Parathyroid adenoma (tissue), 2 donors: ENCODE results near the gene BRME1.
"Not testable (repeated sequence)": the region's sequence is repeated elsewhere in the genome, so short reads cannot be mapped to it uniquely, and the experiment has no call there.

Source experiments
- H2AFZ ChIP-seq: fragments of 300-600 bp; sonication (generic); one replicate; pipeline ENCODE4 v1.7.0; 2017; ENCODE audit warnings: antibody characterized with exemption, mild to moderate bottlenecking
- H3K27ac ChIP-seq: fragments of 300-600 bp; sonication (generic); one replicate; pipeline ENCODE4 v1.7.0; 2017
- H3K27me3 ChIP-seq: fragments of 300-600 bp; sonication (generic); one replicate; pipeline ENCODE4 v1.7.0; 2017; ENCODE audit warnings: low read length; ENCODE audit not compliant: control insufficient read depth, insufficient read depth
- H3K36me3 ChIP-seq: fragments of 300-600 bp; sonication (generic); one replicate; pipeline ENCODE4 v1.7.0; 2017; ENCODE audit warnings: low read length; ENCODE audit not compliant: control insufficient read depth, insufficient read depth
- H3K4me1 ChIP-seq: fragments of 300-600 bp; sonication (generic); one replicate; pipeline ENCODE4 v1.7.0; 2017; ENCODE audit warnings: control low read depth
- H3K4me2 ChIP-seq: fragments of 300-600 bp; sonication (generic); one replicate; pipeline ENCODE4 v1.7.0; 2017; ENCODE audit warnings: low read length
- H3K4me3 ChIP-seq: fragments of 300-600 bp; sonication (generic); one replicate; pipeline ENCODE4 v1.7.0; 2017; ENCODE audit warnings: low read depth, low read length
- H3K79me2 ChIP-seq: fragments of 300-600 bp; sonication (generic); one replicate; pipeline ENCODE4 v1.7.0; 2017; ENCODE audit warnings: control low read depth
- H3K9ac ChIP-seq: fragments of 300-600 bp; sonication (generic); one replicate; pipeline ENCODE4 v1.7.0; 2017; ENCODE audit warnings: mild to moderate bottlenecking
- H3K9me3 ChIP-seq: fragments of 300-600 bp; sonication (generic); one replicate; pipeline ENCODE4 v1.7.0; 2017; ENCODE audit warnings: low read length; ENCODE audit not compliant: control insufficient read depth
- TF ChIP-seq, protein P1 (sequence below): fragments of 300-600 bp; sonication (generic); IDR thresholded peaks from one replicate; pipeline ENCODE4 v1.7.0; 2017; ENCODE audit warnings: antibody characterized with exemption, mild to moderate bottlenecking
- donor health status: primary hyperparathyroidism.

The BRME1 gene

DNA sequence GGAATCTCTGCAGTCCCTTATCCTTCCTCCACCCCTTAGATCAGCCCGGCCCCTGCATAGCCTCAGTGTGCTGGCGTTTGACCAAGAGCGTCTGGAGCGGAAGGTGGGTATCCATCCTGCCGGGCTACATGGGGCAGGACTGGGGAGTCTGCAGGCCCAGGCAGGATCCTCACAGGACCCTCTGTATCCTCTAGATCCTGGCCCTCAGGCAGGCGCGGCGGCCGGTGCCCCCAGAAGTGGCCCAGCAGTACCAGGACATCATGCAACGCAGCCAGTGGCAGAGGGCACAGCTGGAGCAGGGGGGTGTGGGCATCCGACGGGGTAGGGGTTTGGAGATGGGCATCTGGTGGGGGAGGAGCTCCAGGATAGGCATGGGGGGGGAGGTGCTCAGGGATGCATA is 23.4 kb upstream of the BRME1 start:
- no peak overlapping the region for H3K9ac ChIP-seq
- no peak overlapping the region for H3K4me2 ChIP-seq
- no peak overlapping the region for H2AFZ ChIP-seq
- H3K4me1 ChIP-seq = no peaks in the 10 kb centered on the region
- TF ChIP-seq, protein P1, sequence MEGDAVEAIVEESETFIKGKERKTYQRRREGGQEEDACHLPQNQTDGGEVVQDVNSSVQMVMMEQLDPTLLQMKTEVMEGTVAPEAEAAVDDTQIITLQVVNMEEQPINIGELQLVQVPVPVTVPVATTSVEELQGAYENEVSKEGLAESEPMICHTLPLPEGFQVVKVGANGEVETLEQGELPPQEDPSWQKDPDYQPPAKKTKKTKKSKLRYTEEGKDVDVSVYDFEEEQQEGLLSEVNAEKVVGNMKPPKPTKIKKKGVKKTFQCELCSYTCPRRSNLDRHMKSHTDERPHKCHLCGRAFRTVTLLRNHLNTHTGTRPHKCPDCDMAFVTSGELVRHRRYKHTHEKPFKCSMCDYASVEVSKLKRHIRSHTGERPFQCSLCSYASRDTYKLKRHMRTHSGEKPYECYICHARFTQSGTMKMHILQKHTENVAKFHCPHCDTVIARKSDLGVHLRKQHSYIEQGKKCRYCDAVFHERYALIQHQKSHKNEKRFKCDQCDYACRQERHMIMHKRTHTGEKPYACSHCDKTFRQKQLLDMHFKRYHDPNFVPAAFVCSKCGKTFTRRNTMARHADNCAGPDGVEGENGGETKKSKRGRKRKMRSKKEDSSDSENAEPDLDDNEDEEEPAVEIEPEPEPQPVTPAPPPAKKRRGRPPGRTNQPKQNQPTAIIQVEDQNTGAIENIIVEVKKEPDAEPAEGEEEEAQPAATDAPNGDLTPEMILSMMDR = no peak
- no peaks in the 10 kb centered on the region for H3K36me3 ChIP-seq
- H3K27ac ChIP-seq = no peak overlapping the region
- H3K79me2 ChIP-seq = no peaks in the 10 kb centered on the region
- H3K4me3 ChIP-seq = no peak overlapping the region
- no peaks in the 10 kb centered on the region for H3K27me3 ChIP-seq
- no peaks in the 10 kb centered on the region for H3K9me3 ChIP-seq

DNA sequence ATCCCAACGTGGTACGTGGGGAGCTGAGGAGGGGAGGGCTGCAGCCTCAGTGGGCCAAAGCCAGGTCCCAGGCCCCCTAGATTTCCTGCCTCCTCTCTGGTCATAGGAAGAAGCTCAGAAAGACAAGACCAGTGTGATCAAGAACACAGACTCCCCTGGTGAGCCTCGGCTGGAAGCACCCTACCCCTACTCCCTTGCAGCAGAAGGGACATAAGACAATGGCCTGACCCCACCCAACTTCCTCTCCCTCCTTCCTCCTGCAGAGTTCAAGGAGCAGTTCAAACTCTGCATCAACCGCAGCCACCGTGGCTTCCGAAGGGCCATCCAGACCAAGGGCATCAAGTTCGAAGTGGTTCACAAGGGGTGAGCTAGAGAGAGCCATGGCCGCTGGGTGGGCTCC is 20.8 kb upstream of the BRME1 start:
- H3K4me3 ChIP-seq = no peak overlapping the region
- no peak overlapping the region for H3K27ac ChIP-seq
- no peaks in the 10 kb centered on the region for H3K9me3 ChIP-seq
- H3K4me1 ChIP-seq = no peaks in the 10 kb centered on the region
- no peaks in the 10 kb centered on the region for H3K27me3 ChIP-seq
- no peaks in the 10 kb centered on the region for H3K79me2 ChIP-seq
- no peak overlapping the region for H3K4me2 ChIP-seq
- H2AFZ ChIP-seq = no peak overlapping the region
- H3K9ac ChIP-seq = no peak overlapping the region
- TF ChIP-seq, protein P1 = no peak
- H3K36me3 ChIP-seq = no peaks in the 10 kb centered on the region

DNA sequence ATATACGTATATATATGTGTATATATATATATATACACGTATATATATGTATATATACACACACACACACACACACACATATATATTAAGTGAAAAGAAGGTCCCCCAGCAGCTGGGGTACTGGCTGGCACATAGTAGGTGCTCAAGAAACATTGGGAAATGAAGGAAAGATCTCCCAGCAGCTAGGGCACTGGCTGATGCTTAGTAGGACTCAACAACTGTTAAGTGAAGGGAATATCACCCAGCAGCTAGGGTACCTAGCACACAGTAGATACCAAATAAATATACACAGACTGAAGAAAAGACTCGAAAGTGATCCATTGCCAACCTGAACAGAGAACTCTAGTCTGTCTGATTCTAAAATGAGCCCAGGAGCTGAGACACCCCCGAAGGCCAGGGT is 20.1 kb upstream of the BRME1 start:
- Histone ChIP-seq H3K4me2 (no peak overlapping the region), H3K9me3 (no peaks in the 10 kb centered on the region), H3K4me3 (no peak overlapping the region), H3K36me3 (no peaks in the 10 kb centered on the region), H3K27me3 (no peaks in the 10 kb centered on the region), H3K27ac (no peak overlapping the region), H2AFZ (no peak overlapping the region), H3K4me1 (no peaks in the 10 kb centered on the region), H3K9ac (no peak overlapping the region), H3K79me2 (no peaks in the 10 kb centered on the region)
- TF ChIP-seq, protein P1 = no peak

DNA sequence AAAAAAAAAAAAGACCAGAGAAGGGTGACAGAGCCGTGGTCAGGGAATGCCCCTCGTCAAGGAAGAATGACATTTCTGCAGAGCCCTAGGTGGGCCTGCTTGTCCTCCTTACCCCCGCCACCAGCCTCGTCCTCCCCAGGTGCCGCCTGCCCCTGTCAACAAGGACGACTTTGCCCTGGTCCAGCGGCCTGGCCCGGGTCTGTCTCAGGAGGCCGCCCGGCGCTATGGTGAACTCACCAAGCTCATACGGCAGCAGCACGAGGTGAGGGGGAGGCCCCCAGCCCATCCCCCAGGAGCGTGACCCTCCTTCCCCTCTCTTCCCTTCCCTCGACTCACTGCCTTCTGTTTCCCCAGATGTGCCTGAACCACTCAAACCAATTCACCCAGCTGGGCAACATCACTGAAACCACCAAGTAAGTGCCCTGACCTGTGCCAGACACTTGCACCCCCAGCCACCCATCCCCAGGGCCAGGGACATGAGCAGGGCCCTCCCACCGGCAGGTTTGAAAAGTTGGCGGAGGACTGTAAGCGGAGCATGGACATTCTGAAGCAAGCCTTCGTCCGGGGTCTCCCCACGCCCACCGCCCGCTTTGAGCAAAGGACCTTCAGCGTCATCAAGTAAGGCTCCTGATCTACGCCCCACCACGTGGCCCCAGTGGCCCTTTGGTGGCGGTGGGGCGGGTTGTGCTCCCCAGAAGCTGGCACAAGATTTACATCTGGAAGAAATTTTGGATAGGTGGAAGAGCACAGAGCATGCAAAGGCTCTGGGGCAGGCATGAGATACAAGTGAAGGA is 17.5 kb upstream of the BRME1 start:
- Histone ChIP-seq H3K4me1 (no peaks in the 10 kb centered on the region), H3K27ac (no peak overlapping the region), H3K4me3 (no peak overlapping the region), H3K9me3 (no peaks in the 10 kb centered on the region), H3K79me2 (no peaks in the 10 kb centered on the region), H3K9ac (no peak overlapping the region), H3K4me2 (no peak overlapping the region), H3K36me3 (no peaks in the 10 kb centered on the region), H2AFZ (no peak overlapping the region), H3K27me3 (no peaks in the 10 kb centered on the region)
- TF ChIP-seq, protein P1 = no peak

DNA sequence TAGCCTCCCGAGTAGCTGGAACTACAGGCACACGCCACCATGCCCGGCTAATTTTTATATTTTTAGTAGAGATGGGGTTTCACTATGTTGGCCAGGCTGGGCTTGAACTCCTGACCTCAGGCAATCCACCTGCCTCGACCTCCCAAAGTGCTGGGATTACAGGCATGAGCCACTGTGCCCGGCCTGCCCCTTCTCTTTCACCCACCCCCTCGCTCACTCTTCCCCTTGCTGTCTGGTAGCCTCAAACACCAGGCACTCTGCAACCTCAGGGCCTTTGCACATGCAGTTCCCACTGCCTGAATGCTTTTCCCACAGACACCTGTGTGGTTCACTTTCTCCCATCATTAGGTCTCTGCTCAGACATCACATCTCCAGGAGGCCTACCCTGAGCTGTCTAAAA is 16.2 kb upstream of the BRME1 start:
- not testable (repeated sequence) for H2AFZ ChIP-seq, H3K79me2 ChIP-seq, H3K27me3 ChIP-seq, H3K4me1 ChIP-seq, H3K36me3 ChIP-seq, H3K27ac ChIP-seq, H3K9me3 ChIP-seq, H3K9ac ChIP-seq, H3K4me3 ChIP-seq, H3K4me2 ChIP-seq
